GM10248 (cell line): ENCODE results near the gene MYBPC3.

ENCODE experiments used
- CTCF ChIA-PET: fragments of 300-600 bp; sonication (Branson Sonifier 250); formaldehyde crosslinking; extraction: SDS; loops from one replicate; lab custom pipeline; 2021; ENCODE audit warnings: antibody characterized with exemption; lab: Yijun Ruan, JAX
- POLR2A ChIA-PET: fragments of 350-650 bp; sonication (Branson Sonifier 250); formaldehyde crosslinking; extraction: SDS; loops from one replicate; lab custom pipeline; 2020; ENCODE audit warnings: antibody characterized with exemption; lab: Yijun Ruan, JAX
- DNase-seq: peaks from one replicate; pipeline ENCODE4 v3.0.0; 2012; ENCODE audit errors: extremely low spot score
- CTCF ChIP-seq: IDR thresholded peaks from 2 replicates; pipeline ENCODE4 v1.5.1; 2012; ENCODE audit warnings: mild to moderate bottlenecking, low read depth; ENCODE audit errors: extremely low read depth, missing control alignments, control extremely low read depth

The MYBPC3 gene

GRCh38 chr11:47352556-47352955 is at the start of gene MYBPC3:
Gene MYBPC3, minus strand, starts transcription at chr11:47352702. Its CDS starts 55 bp downstream, at chr11:47352647.
- ChIA-PET CTCF (interaction anchor here (1.1 to 1.2 kb wide), 2 partner anchors 22 to 23 kb away, joined by 3 read pairs; no protein-coding TSS in a partner anchor), POLR2A (no interaction called here)
- TF ChIP-seq CTCF, result no peak
- no peak for DNase-seq

GRCh38 chr11:47400768-47401279 is 48.3 kb upstream of the MYBPC3 start:
- ChIA-PET POLR2A (interaction anchor here (0.6 kb wide), 2 partner anchors 122 to 979 kb away, joined by 3 to 6 read pairs; no protein-coding TSS in a partner anchor), CTCF (interaction anchor here (1.0 to 7.0 kb wide), 5 partner anchors 10 to 214 kb away, joined by 3 to 44 read pairs (median 3); partner anchors contain the start of gene SPI1)
- TF ChIP-seq CTCF, result no peak
- DNase-seq, result no peak

- DNase-seq, result peak; percentile 77
Observed at GRCh38 chr11:47399860-47400767, 47.6 kb upstream of the MYBPC3 start.

GRCh38 chr11:47398551-47398950 is 46.0 kb upstream of the MYBPC3 start:
- no peak for DNase-seq
- no peak for TF ChIP-seq CTCF
- ChIA-PET POLR2A (no interaction called here), CTCF (interaction anchor here (1.0 to 7.0 kb wide), 7 partner anchors 9 to 139 kb away, joined by 3 to 44 read pairs (median 6); no protein-coding TSS in a partner anchor)

More at GRCh38 chr11:47399860-47400767, 47.6 kb upstream of the MYBPC3 start:
- TF ChIP-seq CTCF, result no peak
- ChIA-PET CTCF (interaction anchor here (0.7 to 7.0 kb wide), 9 partner anchors 10 to 221 kb away, joined by 3 to 44 read pairs (median 3); partner anchors contain the start of gene SPI1), POLR2A (interaction anchor here (0.6 to 1.0 kb wide), 4 partner anchors 93 to 978 kb away, joined by 3 to 6 read pairs (median 4); no protein-coding TSS in a partner anchor)

- no peak for TF ChIP-seq CTCF
- no peak for DNase-seq
- POLR2A ChIA-PET, result no interaction called here
- CTCF ChIA-PET, result interaction anchor here (1.3 to 7.0 kb wide), 4 partner anchors 9 to 24 kb away, joined by 5 to 44 read pairs (median 18); no protein-coding TSS in a partner anchor
Observed at GRCh38 chr11:47398011-47398410, 45.5 kb upstream of the MYBPC3 start.

GRCh38 chr11:47396049-47396320 is 43.5 kb upstream of the MYBPC3 start:
- ChIA-PET CTCF (no interaction called here), POLR2A (no interaction called here)
- DNase-seq, result no peak
- no peak for TF ChIP-seq CTCF
